ENCODE results near the gene MICAL1. TPM values are rescaled to one million over a fixed set of nuclear protein-coding genes. Genes with fewer than 3 reads are reported as not detected.
A peak's percentile ranks its signal among the peaks of the same experiment; 100 is the strongest.

The MICAL1 gene
- total RNA-seq (10 to 100 TPM; 33.2 to 34.7 TPM), polyA plus RNA-seq (18.8 TPM)

GRCh38 chr6:109455437-109456110 lies at the start of gene MICAL1:
MICAL1 (minus strand) TSS chr6:109455772; CDS start chr6:109454196, 1,576 bp downstream.
- peak; percentile 71 to 88 (median 79) for DNase-seq
- H3K27me3 Mint-ChIP-seq, result peaks cover 0 to 1% of the 10 kb centered on the region in 2 donors
- H3K36me3 Mint-ChIP-seq, result peaks cover 0 to 22% (median 0%) of the 10 kb centered on the region in 3 donors
- POLR2A ChIA-PET, result interaction anchor here (1.1 to 4.1 kb wide), 4 partner anchors 14 to 238 kb away, joined by 6 to 45 read pairs (median 20); partner anchors contain the start of genes CD164, PPIL6, SMPD2 and ZBTB24
- peaks cover 52 to 68% (median 58%) of the 10 kb centered on the region in 3 donors for H3K4me1 Mint-ChIP-seq
- Histone ChIP-seq H3K27ac (ENCODE audit: low read depth, low read length) (peak within 1 kb of the TSS; percentile 94), H3K36me3 (ENCODE audit: insufficient read depth, low read length) (no peaks in the 10 kb centered on the region), H3K9me3 (ENCODE audit: low read length) (no peaks in the 10 kb centered on the region), H3K27me3 (ENCODE audit: insufficient read depth, low read length, poor library complexity, severe bottlenecking) (no peaks in the 10 kb centered on the region), H3K4me1 (ENCODE audit: insufficient read depth, low read length) (peaks cover 56% of the 10 kb centered on the region), H3K4me3 (ENCODE audit: low read length) (peak within 1 kb of the TSS; percentile 91)
- H3K27ac Mint-ChIP-seq, result peak within 1 kb of the TSS; percentile 88 to 100 (median 98)
- CTCF ChIA-PET, result interaction anchor here (1.1 to 4.3 kb wide), 8 partner anchors 8 to 72 kb away, joined by 3 to 40 read pairs (median 6); partner anchors contain the start of genes CD164, PPIL6 and SMPD2
- peak within 1 kb of the TSS; percentile 90 to 99 (median 97) for H3K4me3 Mint-ChIP-seq
- no peaks in the 10 kb centered on the region for H3K9me3 Mint-ChIP-seq

- H3K9me3 Mint-ChIP-seq, result no peaks in the 10 kb centered on the region
- no peak overlapping the region for H3K4me3 Mint-ChIP-seq
- Histone ChIP-seq H3K9me3 (ENCODE audit: low read length) (no peaks in the 10 kb centered on the region), H3K4me3 (ENCODE audit: low read length) (no peak overlapping the region), H3K4me1 (ENCODE audit: insufficient read depth, low read length) (no peaks in the 10 kb centered on the region), H3K27ac (ENCODE audit: low read depth, low read length) (no peak overlapping the region), H3K36me3 (ENCODE audit: insufficient read depth, low read length) (no peaks in the 10 kb centered on the region), H3K27me3 (ENCODE audit: insufficient read depth, low read length, poor library complexity, severe bottlenecking) (no peaks in the 10 kb centered on the region)
- ChIA-PET CTCF (no interaction called here), POLR2A (no interaction called here)
- H3K27ac Mint-ChIP-seq, result no peak overlapping the region
- peaks cover 0 to 2% (median 0%) of the 10 kb centered on the region in 3 donors for H3K36me3 Mint-ChIP-seq
- no peak for DNase-seq
- H3K27me3 Mint-ChIP-seq, result peaks cover 5 to 6% of the 10 kb centered on the region in 2 donors
- no peaks in the 10 kb centered on the region for H3K4me1 Mint-ChIP-seq
Observed at GRCh38 chr6:109503327-109504224, 48.0 kb upstream of the MICAL1 start.

- CTCF ChIA-PET, result no interaction called here
- Mint-ChIP-seq H3K27ac (no peak overlapping the region), H3K4me3 (no peak overlapping the region), H3K36me3 (no peaks in the 10 kb centered on the region), H3K4me1 (no peaks in the 10 kb centered on the region), H3K27me3 (peaks cover 6 to 9% of the 10 kb centered on the region in 2 donors), H3K9me3 (no peaks in the 10 kb centered on the region)
- Histone ChIP-seq H3K4me1 (ENCODE audit: insufficient read depth, low read length) (no peaks in the 10 kb centered on the region), H3K27ac (ENCODE audit: low read depth, low read length) (no peak overlapping the region), H3K9me3 (ENCODE audit: low read length) (no peaks in the 10 kb centered on the region), H3K4me3 (ENCODE audit: low read length) (no peak overlapping the region), H3K27me3 (ENCODE audit: insufficient read depth, low read length, poor library complexity, severe bottlenecking) (no peaks in the 10 kb centered on the region), H3K36me3 (ENCODE audit: insufficient read depth, low read length) (no peaks in the 10 kb centered on the region)
- POLR2A ChIA-PET, result no interaction called here
- no peak for DNase-seq
Observed at GRCh38 chr6:109498936-109499335, 43.4 kb upstream of the MICAL1 start.

GRCh38 chr6:109498052-109498451 lies 42.5 kb upstream of the MICAL1 start:
- H3K9me3 Mint-ChIP-seq, result no peaks in the 10 kb centered on the region
- no peaks in the 10 kb centered on the region for H3K4me1 Mint-ChIP-seq
- H3K4me3 Mint-ChIP-seq, result no peak overlapping the region
- peaks cover 6% of the 10 kb centered on the region in 2 donors for H3K27me3 Mint-ChIP-seq
- H3K27ac ChIP-seq (ENCODE audit: low read depth, low read length), result no peak overlapping the region
- H3K36me3 Mint-ChIP-seq, result no peaks in the 10 kb centered on the region
- no peaks in the 10 kb centered on the region for H3K36me3 ChIP-seq (ENCODE audit: insufficient read depth, low read length)
- no peaks in the 10 kb centered on the region for H3K9me3 ChIP-seq (ENCODE audit: low read length)
- no peak overlapping the region for H3K4me3 ChIP-seq (ENCODE audit: low read length)
- no peak overlapping the region for H3K27ac Mint-ChIP-seq
- POLR2A ChIA-PET, result no interaction called here
- no peaks in the 10 kb centered on the region for H3K27me3 ChIP-seq (ENCODE audit: insufficient read depth, low read length, poor library complexity, severe bottlenecking)
- no peaks in the 10 kb centered on the region for H3K4me1 ChIP-seq (ENCODE audit: insufficient read depth, low read length)
- DNase-seq, result no peak
- CTCF ChIA-PET, result no interaction called here

GRCh38 chr6:109496036-109496772 lies 40.6 kb upstream of the MICAL1 start:
- no peak overlapping the region for H3K27ac Mint-ChIP-seq

GRCh38 chr6:109493865-109494264 lies 38.3 kb upstream of the MICAL1 start:
- Mint-ChIP-seq H3K4me3 (no peak overlapping the region), H3K4me1 (peaks cover 16 to 21% (median 17%) of the 10 kb centered on the region in 3 donors), H3K27ac (no peak overlapping the region), H3K36me3 (no peaks in the 10 kb centered on the region), H3K27me3 (peaks cover 0 to 6% of the 10 kb centered on the region in 2 donors), H3K9me3 (no peaks in the 10 kb centered on the region)
- Histone ChIP-seq H3K4me3 (ENCODE audit: low read length) (no peak overlapping the region), H3K27ac (ENCODE audit: low read depth, low read length) (no peak overlapping the region), H3K36me3 (ENCODE audit: insufficient read depth, low read length) (no peaks in the 10 kb centered on the region), H3K4me1 (ENCODE audit: insufficient read depth, low read length) (peaks cover 15% of the 10 kb centered on the region), H3K9me3 (ENCODE audit: low read length) (no peaks in the 10 kb centered on the region), H3K27me3 (ENCODE audit: insufficient read depth, low read length, poor library complexity, severe bottlenecking) (no peaks in the 10 kb centered on the region)
- no peak for DNase-seq
- ChIA-PET POLR2A (no interaction called here), CTCF (no interaction called here)

More at GRCh38 chr6:109496036-109496772, 40.6 kb upstream of the MICAL1 start:
- Mint-ChIP-seq H3K9me3 (no peaks in the 10 kb centered on the region), H3K4me1 (peaks cover 9% of the 10 kb centered on the region in 3 donors), H3K4me3 (no peak overlapping the region), H3K36me3 (no peaks in the 10 kb centered on the region), H3K27me3 (peaks cover 3 to 6% of the 10 kb centered on the region in 2 donors)
- H3K9me3 ChIP-seq (ENCODE audit: low read length), result no peaks in the 10 kb centered on the region
- no peaks in the 10 kb centered on the region for H3K36me3 ChIP-seq (ENCODE audit: insufficient read depth, low read length)
- CTCF ChIA-PET, result interaction anchor here (0.7 to 1.2 kb wide), 2 partner anchors 17 to 544 kb away, joined by 3 read pairs; no protein-coding TSS in a partner anchor
- DNase-seq, result no peak
- peaks cover 8% of the 10 kb centered on the region for H3K4me1 ChIP-seq (ENCODE audit: insufficient read depth, low read length)
- H3K4me3 ChIP-seq (ENCODE audit: low read length), result no peak overlapping the region
- H3K27ac ChIP-seq (ENCODE audit: low read depth, low read length), result no peak overlapping the region
- POLR2A ChIA-PET, result no interaction called here
- H3K27me3 ChIP-seq (ENCODE audit: insufficient read depth, low read length, poor library complexity, severe bottlenecking), result no peaks in the 10 kb centered on the region

- Histone ChIP-seq H3K4me3 (ENCODE audit: low read length) (no peak overlapping the region), H3K27ac (ENCODE audit: low read depth, low read length) (peak overlapping the region; percentile 25)
- peak overlapping the region in 4 of 7 donors; percentile 2 to 68 (median 31) for H3K4me3 Mint-ChIP-seq
Observed at GRCh38 chr6:109491207-109491938, 35.8 kb upstream of the MICAL1 start.

More at GRCh38 chr6:109491207-109491938, 35.8 kb upstream of the MICAL1 start:
- Histone ChIP-seq H3K9me3 (ENCODE audit: low read length) (no peaks in the 10 kb centered on the region), H3K4me1 (ENCODE audit: insufficient read depth, low read length) (peaks cover 15% of the 10 kb centered on the region), H3K36me3 (ENCODE audit: insufficient read depth, low read length) (no peaks in the 10 kb centered on the region), H3K27me3 (ENCODE audit: insufficient read depth, low read length, poor library complexity, severe bottlenecking) (no peaks in the 10 kb centered on the region)
- Mint-ChIP-seq H3K9me3 (no peaks in the 10 kb centered on the region), H3K27me3 (no peaks in the 10 kb centered on the region), H3K36me3 (no peaks in the 10 kb centered on the region), H3K4me1 (peaks cover 16 to 21% (median 17%) of the 10 kb centered on the region in 3 donors), H3K27ac (peak overlapping the region; percentile 15 to 93 (median 66))
- ChIA-PET CTCF (interaction anchor here (1.0 to 1.6 kb wide), 7 partner anchors 15 to 548 kb away, joined by 3 to 7 read pairs (median 4); partner anchors contain the start of gene MICAL1), POLR2A (interaction anchor here (0.6 to 1.4 kb wide), 3 partner anchors 9 to 625 kb away, joined by 3 to 5 read pairs (median 5); partner anchors contain the start of gene ZBTB24)
- peak in 2 of 5 donors; percentile 20 to 46 for DNase-seq
